HG03342 (cell line): Measurements from ENCODE around the gene CNNM2.
"Not testable (repeated sequence)": the region's sequence is repeated elsewhere in the genome, so short reads cannot be mapped to it uniquely, and the experiment has no call there.

Experiments
- ATAC-seq: cut with Tn5 transposase; IDR thresholded peaks from one replicate; pipeline ENCODE4 v1.9.1; 2021; ENCODE audit warnings: mild to moderate bottlenecking, moderate library complexity; ENCODE audit not compliant: unreplicated experiment

Gene CNNM2

DNA sequence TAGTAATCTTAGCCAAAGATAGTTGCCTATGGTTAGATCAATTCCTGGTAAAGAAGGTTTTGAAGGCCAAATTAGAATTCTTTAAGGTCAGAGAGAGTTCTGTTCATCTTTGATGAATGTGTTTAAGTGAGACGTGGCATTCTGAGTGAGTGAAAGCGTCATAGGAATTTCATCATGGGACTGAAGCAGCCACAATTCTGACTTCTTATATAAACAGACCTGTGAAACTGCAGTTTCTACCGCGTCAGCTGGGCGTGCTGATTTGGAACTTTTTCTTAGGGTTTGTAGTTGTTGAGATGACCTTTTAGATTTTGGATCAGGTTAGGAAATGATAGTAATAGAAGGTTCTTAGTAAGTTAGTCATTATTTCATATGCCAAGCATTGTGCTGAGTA lies 103.8 kb downstream of the CNNM2 start:
- ATAC-seq = no peak

GRCh38 chr10:103025696-103026095 lies 107.6 kb downstream of the CNNM2 start:
- no peak for ATAC-seq

GRCh38 chr10:103038570-103038969 lies 120.5 kb downstream of the CNNM2 start:
- ATAC-seq = no peak

- ATAC-seq = no peak
These were observed 122.3 kb downstream of the CNNM2 start for GRCh38 chr10:103040418-103040817.

DNA sequence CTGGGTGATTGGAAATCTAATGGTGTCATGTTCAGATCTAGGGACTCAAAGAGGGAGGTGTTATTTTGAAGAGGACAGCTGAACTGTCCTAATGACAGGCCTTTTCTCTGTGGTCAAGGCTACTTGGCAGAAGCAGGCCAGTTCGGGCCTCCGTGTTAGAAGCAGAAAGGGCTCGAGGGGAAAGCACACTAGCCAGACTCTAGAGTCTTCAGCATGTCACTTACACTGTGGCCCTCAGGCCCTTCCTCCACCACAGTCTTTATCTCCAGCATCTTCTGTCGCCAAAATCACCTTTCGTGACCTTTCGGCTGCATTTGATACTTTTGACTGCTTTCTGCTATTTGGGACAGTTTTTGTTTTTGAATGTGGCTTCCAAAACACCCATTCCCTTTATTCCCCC lies 123.3 kb downstream of the CNNM2 start:
- no peak for ATAC-seq

GRCh38 chr10:103042129-103042528 lies 124.0 kb downstream of the CNNM2 start:
- no peak for ATAC-seq

DNA sequence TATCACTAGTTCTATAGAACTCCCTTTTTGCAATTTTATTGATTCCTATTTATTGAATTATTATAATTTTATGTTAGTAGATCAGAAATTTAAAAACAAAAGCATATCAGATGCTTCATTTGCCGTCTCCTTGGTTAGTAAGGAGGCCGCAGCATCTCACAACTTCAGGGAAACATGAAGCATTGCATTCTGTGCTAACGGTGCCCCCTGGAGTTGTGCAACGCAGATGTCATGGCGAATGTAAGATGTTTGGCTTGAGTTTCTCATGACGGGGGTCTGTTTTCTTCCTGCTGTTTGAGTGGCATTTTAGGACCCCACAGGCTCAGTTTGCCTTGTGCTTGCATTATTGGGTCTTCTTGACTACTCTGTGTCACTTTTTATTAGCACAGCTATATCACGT lies 124.8 kb downstream of the CNNM2 start:
- no peak for ATAC-seq

GRCh38 chr10:103044942-103045489 lies 126.9 kb downstream of the CNNM2 start:
- ATAC-seq = no peak

- ATAC-seq = no peak
These were observed 127.9 kb downstream of the CNNM2 start for GRCh38 chr10:103045961-103046360.

- no peak for ATAC-seq
These were observed 129.3 kb downstream of the CNNM2 start for GRCh38 chr10:103047381-103047780.

- no peak for ATAC-seq
These were observed 131.1 kb downstream of the CNNM2 start for GRCh38 chr10:103049237-103049636.

DNA sequence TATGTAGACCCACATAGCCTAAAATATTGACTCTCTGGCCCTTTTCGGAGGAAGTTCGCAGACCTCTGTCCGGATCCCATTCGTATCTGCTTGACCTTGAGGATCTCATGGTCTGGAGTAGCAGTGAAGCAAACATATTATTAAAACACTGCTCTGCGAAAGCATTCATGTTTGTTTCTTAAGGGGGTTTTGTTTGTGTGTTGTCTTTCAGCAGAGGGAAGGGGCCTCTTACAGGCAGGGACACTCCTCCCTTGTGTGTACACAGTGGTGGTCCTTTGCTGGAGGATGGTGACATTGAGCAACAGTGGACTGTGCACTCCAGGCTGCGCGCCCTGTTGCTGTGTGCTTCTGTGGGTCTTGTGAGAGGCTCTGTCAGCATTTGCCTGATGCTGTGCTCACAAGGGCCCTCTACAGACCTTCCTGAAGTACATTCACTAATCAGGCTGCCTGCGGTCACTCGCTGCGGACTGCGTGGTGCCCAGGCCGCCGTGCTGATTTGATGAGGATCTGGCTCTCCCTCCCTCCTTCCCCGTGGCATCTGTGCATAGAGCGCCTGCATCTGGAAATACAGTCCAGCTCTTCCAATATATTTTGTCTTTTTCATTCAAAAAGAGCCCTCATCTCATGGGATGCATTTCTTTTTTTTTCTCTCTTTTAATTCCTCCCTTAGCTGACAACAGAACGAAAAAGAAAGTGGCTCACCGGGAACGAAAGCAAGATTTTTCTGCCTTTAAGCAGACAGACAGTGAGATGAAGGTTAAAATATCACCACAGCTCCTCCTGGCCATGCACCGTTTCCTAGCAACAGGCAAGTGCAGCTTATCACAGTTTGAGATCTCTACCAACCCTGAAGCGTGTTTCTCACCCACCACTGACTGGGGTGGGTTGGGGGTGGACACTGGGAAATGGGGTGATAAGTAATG lies 135.8 kb downstream of the CNNM2 start:
- ATAC-seq = peak; percentile 56

DNA sequence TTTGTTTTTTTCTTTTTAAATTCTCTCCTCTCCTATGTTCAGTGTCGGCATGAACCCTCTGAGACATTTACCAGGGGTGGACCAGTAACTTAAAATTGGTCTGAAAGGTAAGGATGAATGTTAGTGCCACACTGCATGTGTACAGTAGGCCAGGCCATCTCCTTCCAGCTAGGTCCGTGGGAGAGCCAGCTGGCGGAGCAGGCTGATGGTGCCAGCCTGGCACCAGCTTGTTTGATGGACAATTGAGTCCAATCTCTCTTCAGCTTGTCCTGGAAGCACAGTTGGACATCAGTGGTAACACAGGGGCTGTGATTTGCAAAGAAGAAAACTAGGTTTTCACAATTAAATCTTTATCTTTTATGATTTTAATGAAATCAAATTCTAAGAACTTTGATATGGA lies 136.5 kb downstream of the CNNM2 start:
- ATAC-seq = no peak

DNA sequence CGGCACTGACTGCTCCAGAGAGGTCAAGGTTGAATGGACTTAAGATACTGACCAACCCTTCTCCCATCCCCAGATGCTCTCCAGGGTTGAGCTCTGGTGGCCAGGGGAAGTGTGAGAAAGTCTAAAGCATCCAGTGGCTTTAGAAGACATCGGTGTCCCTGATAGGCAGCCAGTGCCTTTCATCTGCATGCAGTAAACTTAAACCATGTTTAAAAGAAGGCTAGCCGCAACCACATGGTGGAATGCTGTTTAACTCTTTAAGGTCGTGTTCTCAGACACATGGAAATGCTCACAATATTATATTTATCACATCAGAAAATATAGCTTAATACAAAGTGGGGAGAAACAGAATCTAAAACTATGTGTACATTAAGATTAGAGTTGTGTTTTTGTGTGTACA lies 137.0 kb downstream of the CNNM2 start:
- ATAC-seq = no peak

DNA sequence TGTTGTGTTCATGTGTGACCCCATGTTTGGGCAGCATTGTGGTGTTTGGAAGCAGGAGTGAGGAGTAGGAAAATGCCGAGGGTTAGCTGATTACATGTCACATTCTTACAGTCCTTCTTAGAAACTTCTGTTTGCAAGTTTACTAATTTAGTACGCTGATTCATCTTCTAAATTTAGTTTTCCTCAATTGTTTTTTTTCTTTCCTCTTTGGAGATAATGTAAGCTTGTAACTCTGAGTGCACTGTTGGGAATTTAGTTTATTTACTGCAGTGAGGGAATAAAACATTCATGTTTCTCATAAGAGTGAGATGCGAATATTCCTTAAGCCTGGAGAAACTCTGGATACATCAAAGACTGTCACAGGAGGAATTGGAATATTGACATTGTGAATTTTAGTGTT lies 139.9 kb downstream of the CNNM2 start:
- ATAC-seq = no peak

GRCh38 chr10:103060575-103060974 lies 142.5 kb downstream of the CNNM2 start:
- no peak for ATAC-seq

DNA sequence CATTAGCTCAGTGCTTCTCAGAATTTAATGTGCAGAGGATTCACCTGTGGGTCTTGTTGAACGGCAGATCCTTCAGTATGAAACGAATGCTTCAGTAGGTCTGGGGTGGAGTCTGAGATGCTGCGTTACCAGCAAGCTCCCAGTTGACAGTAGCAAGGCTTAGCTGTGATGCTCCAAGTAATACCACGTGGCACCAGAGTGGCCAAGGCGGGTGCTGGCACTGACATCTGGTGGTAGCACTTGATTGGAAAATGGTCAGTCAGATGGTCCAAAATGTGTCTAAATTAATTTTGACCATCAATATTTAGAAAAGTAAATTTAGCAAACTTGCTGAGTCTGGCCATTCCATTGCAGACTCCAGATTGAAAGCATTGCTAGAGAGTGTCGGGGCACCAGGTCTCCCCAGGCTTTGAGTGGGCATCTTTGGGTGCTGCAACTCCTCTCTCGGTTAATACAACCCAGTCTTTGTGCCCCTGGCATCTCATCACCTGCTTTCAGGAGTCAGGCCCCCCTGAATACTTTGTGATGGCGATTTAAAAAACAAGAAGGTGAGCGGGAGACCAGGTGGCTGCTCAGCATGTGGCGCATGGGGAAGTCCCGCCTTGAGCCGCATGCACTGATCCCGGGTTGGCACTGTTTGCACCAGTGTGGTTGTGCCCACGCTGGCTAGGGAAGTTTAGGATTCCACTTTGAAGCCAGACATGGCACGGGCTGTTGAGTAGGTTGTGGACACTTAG lies 144.9 kb downstream of the CNNM2 start:
- no peak for ATAC-seq

DNA sequence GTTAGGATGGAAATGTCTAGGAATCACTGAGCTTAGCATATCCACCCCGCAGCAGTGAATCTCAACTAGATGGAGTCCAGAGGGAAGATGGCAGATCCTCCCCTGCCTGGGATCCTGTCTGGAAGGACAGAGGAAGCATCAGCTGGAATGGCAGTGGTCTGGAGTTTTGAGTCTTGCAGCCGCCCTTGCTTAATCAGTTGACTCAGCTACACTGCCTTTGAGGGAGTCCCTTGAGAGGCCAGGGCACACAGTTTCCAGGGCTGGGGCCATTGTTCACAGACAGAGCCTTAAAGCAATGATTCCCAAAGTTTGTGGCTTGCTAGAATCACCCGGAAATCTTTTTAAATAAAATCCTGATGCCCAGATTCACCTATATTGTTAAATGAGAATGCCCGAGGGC lies 146.9 kb downstream of the CNNM2 start:
- ATAC-seq = no peak

GRCh38 chr10:103066141-103067098 lies 148.3 kb downstream of the CNNM2 start:
- no peak for ATAC-seq

DNA sequence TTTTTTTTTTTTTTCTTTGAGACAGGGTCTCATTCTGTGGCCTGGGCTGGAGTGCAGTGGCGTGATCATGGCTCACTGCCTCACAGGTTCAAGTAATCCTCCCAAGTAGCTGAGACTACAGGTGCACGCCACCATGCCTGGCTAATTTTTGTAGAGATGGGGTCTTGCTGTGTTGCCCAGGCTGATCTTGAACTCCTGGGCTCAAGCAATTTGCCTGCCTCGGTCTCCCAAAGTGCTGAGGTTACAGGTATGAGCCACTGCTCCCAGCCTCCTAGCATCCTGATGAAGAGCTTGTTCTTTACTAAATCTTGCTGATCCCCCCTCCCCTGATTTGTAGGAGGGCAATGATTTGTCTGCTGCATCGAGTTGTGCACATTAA lies 149.0 kb downstream of the CNNM2 start:
- not testable (repeated sequence) for ATAC-seq

- no peak for ATAC-seq
These were observed 149.4 kb downstream of the CNNM2 start for GRCh38 chr10:103067484-103067883.
